A673 (cell line): ENCODE data around the gene EXOC3. TPM values are rescaled to one million over a fixed set of nuclear protein-coding genes. Genes with fewer than 3 reads are reported as not detected.

Source experiments
- BruUV-seq: library from RNA; stranded (reverse); fragments of 400-500 nt; replicated peaks from 2 replicates; lab custom pipeline; 2021; lab: Mats Ljungman, UMichigan
- CTCF ChIA-PET: fragments of 300-600 bp; sonication (Branson Sonifier 250); formaldehyde crosslinking; loops from one replicate; lab custom pipeline; 2022; ENCODE audit warnings: antibody characterized with exemption; lab: Charles Lee
- POLR2A ChIA-PET: fragments of 300-600 bp; sonication (Branson Sonifier 250); formaldehyde crosslinking; loops from one replicate; lab custom pipeline; 2022; ENCODE audit warnings: antibody characterized with exemption; ENCODE audit not compliant: low non-redundant PET; lab: Charles Lee
- DNase-seq: peaks from one replicate; pipeline ENCODE4 v3.0.0-alpha.2; 2015; ENCODE audit warnings: low spot score
- H3K27ac ChIP-seq: fragments of 200-600 bp; sonication (generic); 2 replicates; pipeline ENCODE4 v1.5.1; 2016; ENCODE audit warnings: mixed run types, low read depth, mild to moderate bottlenecking, mixed read lengths, antibody characterized with exemption, low read length; ENCODE audit not compliant: poor library complexity, severe bottlenecking
- H3K27me3 ChIP-seq: fragments of 200-600 bp; sonication (generic); replicated peaks from 2 replicates; pipeline ENCODE4 v1.6.1; 2017; ENCODE audit warnings: mixed run types, low read depth, mild to moderate bottlenecking, mixed read lengths, antibody characterized with exemption, low read length; ENCODE audit not compliant: insufficient read depth, poor library complexity
- H3K36me3 ChIP-seq: fragments of 200-600 bp; sonication (generic); 2 replicates; pipeline ENCODE4 v1.6.1; 2016; ENCODE audit warnings: mixed run types, mild to moderate bottlenecking, mixed read lengths, antibody characterized with exemption, low read length; ENCODE audit not compliant: insufficient read depth, poor library complexity, severe bottlenecking
- H3K4me1 ChIP-seq: fragments of 200-600 bp; sonication (generic); 2 replicates; pipeline ENCODE4 v1.6.1; 2017; ENCODE audit warnings: mixed run types, mild to moderate bottlenecking, mixed read lengths, antibody characterized with exemption, low read length; ENCODE audit not compliant: insufficient read depth, poor library complexity, severe bottlenecking
- H3K4me3 ChIP-seq: fragments of 200-600 bp; sonication (generic); 2 replicates; pipeline ENCODE4 v1.5.1; 2016; ENCODE audit warnings: low read depth, mixed run types, mild to moderate bottlenecking, mixed read lengths, low read length; ENCODE audit not compliant: poor library complexity, severe bottlenecking
- H3K9me3 ChIP-seq: fragments of 200-600 bp; sonication (generic); 2 replicates; pipeline ENCODE4 v1.6.1; 2016; ENCODE audit warnings: mixed run types, low read depth, mild to moderate bottlenecking, mixed read lengths, antibody characterized with exemption, low read length; ENCODE audit not compliant: poor library complexity, severe bottlenecking
- EZH2 ChIP-seq: fragments of 200-600 bp; sonication (generic); IDR thresholded peaks from 2 replicates; pipeline ENCODE4 v1.6.1; 2017; ENCODE audit warnings: borderline replicate concordance, low read depth, mild to moderate bottlenecking, mixed read lengths, antibody characterized with exemption, low read length; ENCODE audit not compliant: poor library complexity, severe bottlenecking
- intact Hi-C: fragments of 100-400 bp; cut with micrococcal nuclease; formaldehyde crosslinking; loops from one replicate; pipeline ENCODE4 v1.10.0; 2022; ENCODE audit not compliant: unreplicated experiment
- total RNA-seq: library from RNA; stranded (reverse); gene quantifications from 2 replicates; pipeline ENCODE4 v1.2.3, GENCODE V29; 2021
- TF ChIP-seq, protein P1 (sequence below): fragments of 300-800, 200-600 bp; sonication (generic); conservative IDR thresholded peaks from 2 replicates; pipeline ENCODE4 v1.5.1; 2017; ENCODE audit warnings: low read depth, mild to moderate bottlenecking, antibody characterized with exemption, low read length, moderate library complexity, mixed read lengths

EXOC3 gene
- total RNA-seq, 1 experiment from 2014 or later: 46.7 TPM

DNA sequence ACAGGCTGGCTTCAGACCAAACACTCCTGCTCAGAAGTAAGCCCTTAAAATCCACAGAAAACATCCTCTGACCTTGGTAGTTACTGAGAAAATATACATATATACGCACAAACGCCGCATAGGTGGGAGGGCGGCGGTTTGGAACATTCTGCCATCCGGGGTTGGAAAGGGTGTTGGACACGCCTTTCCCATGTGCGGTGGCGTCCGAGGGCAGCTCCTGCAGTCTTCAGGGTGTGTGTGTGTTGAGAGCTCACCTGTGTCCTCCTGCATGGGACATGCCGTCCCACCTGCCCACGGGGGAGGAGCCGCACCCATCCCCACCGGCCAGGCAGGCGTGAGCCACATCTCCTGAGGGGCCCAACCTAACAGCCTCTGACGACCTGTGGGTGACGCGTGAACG lies 53.1 kb downstream of the EXOC3 start:
- BruUV-seq: no TSS peak
- ChIA-PET POLR2A (no interaction called here), CTCF (no interaction called here)
- Histone ChIP-seq H3K27me3 (peaks cover 38% of the 10 kb centered on the region), H3K4me1 (no peaks in the 10 kb centered on the region), H3K4me3 (no peak overlapping the region), H3K36me3 (no peaks in the 10 kb centered on the region), H3K27ac (no peak overlapping the region), H3K9me3 (no peaks in the 10 kb centered on the region)
- no peak for TF ChIP-seq EZH2
- TF ChIP-seq, protein P1, sequence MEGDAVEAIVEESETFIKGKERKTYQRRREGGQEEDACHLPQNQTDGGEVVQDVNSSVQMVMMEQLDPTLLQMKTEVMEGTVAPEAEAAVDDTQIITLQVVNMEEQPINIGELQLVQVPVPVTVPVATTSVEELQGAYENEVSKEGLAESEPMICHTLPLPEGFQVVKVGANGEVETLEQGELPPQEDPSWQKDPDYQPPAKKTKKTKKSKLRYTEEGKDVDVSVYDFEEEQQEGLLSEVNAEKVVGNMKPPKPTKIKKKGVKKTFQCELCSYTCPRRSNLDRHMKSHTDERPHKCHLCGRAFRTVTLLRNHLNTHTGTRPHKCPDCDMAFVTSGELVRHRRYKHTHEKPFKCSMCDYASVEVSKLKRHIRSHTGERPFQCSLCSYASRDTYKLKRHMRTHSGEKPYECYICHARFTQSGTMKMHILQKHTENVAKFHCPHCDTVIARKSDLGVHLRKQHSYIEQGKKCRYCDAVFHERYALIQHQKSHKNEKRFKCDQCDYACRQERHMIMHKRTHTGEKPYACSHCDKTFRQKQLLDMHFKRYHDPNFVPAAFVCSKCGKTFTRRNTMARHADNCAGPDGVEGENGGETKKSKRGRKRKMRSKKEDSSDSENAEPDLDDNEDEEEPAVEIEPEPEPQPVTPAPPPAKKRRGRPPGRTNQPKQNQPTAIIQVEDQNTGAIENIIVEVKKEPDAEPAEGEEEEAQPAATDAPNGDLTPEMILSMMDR: no peak
- intact Hi-C loops: no loop called here
- DNase-seq: no peak

DNA sequence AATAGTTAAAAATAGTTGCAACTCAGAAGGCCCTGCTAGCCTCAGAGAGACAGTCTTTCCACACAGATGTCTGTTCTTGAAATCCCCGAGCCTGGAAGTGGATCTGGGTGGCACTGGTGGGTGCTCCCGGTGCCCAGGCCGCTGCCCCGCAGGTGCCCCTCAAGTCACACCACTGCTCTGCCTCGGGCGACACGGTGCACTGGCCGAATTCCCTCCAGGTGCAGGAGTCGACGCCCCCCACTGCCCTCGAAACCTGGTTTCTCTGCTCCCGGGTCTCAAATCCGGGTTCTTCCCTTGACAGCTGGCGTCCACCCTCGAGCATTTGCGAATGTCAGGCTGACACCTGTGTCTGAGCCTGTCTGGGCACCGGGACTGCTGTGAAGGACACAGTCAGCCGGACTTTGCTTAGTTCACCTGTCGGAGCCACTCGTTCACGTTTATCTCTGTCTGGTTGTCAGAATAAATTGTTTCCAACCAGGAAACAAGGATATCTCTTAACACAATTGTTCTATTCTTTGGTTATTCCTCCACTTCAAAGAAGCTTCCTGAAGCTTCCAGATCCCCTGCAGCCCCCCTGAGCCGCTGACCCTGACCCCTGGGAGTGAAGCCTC lies 54.2 kb downstream of the EXOC3 start:
- no peak for DNase-seq
- no peak overlapping the region for H3K27ac ChIP-seq
- ChIA-PET POLR2A (no interaction called here), CTCF (no interaction called here)
- TF ChIP-seq, protein P1: no peak
- no peak for TF ChIP-seq EZH2
- no peaks in the 10 kb centered on the region for H3K9me3 ChIP-seq
- no peak overlapping the region for H3K4me3 ChIP-seq
- H3K36me3 ChIP-seq: no peaks in the 10 kb centered on the region
- no TSS peak for BruUV-seq
- intact Hi-C loops: no loop called here
- H3K4me1 ChIP-seq: no peaks in the 10 kb centered on the region
- H3K27me3 ChIP-seq: peaks cover 38% of the 10 kb centered on the region

DNA sequence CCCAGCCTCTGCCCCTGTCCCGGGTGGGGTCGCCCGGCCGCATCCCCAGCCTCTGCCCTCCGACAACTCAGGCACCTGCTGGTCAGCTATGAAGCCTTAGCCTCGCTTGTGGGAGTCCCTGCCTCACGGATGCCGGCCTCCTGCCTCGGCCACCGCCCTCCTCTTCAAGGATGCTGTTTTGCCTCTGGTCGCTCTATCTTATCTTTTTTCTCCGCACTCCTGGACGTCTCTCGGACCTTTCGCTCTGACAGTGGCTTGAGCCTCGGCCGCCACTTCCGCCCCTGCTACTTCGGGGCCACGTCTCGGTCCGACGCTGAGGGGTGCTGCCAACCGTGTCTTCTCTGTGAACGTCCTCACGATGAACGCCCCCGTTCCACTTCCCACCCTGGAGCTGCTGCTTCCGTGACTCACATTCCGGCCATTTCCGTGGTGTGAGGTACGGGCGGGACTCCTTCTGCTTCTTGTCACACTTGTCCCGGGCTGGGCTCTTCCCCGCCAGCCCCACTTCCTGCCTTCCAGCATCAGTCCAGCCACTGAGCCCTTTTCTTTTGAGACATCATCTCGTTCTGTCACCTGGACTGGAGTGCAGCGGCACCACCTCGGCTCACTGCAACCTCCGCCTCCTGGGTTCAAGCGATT lies 55.0 kb downstream of the EXOC3 start:
- H3K27me3 ChIP-seq: peaks cover 32% of the 10 kb centered on the region
- no TSS peak for BruUV-seq
- H3K4me1 ChIP-seq: no peaks in the 10 kb centered on the region
- ChIA-PET POLR2A (no interaction called here), CTCF (no interaction called here)
- H3K9me3 ChIP-seq: no peaks in the 10 kb centered on the region
- no peak overlapping the region for H3K27ac ChIP-seq
- no peaks in the 10 kb centered on the region for H3K36me3 ChIP-seq
- no peak for DNase-seq
- TF ChIP-seq EZH2: no peak
- TF ChIP-seq, protein P1: no peak
- no peak overlapping the region for H3K4me3 ChIP-seq
- intact Hi-C loops: no loop called here
